HG03521 (cell line): Measurements from ENCODE around the gene SYNDIG1L.

Source experiments
- ATAC-seq: cut with Tn5 transposase; IDR thresholded peaks from one replicate; pipeline ENCODE4 v1.9.1; 2021; ENCODE audit warnings: mild to moderate bottlenecking, moderate library complexity; ENCODE audit not compliant: unreplicated experiment

The SYNDIG1L gene

GRCh38 chr14:74434294-74434693, 8.3 kb upstream of the SYNDIG1L start:
- no peak for ATAC-seq

- ATAC-seq = no peak
These were observed 4.0 kb upstream of the SYNDIG1L start for GRCh38 chr14:74429991-74430390.

GRCh38 chr14:74429221-74429691, 3.2 kb upstream of the SYNDIG1L start:
- no peak for ATAC-seq

GRCh38 chr14:74427651-74428050, 1.6 kb upstream of the SYNDIG1L start:
- no peak for ATAC-seq

- ATAC-seq = no peak
These were observed 347 bp downstream of the SYNDIG1L start for GRCh38 chr14:74425525-74426201.

GRCh38 chr14:74424606-74425005, 1.4 kb downstream of the SYNDIG1L start:
- no peak for ATAC-seq

- ATAC-seq = no peak
These were observed 2.8 kb downstream of the SYNDIG1L start for GRCh38 chr14:74423246-74423645.

- ATAC-seq = no peak
These were observed 4.0 kb downstream of the SYNDIG1L start for GRCh38 chr14:74421981-74422380.

GRCh38 chr14:74419086-74419485, 6.9 kb downstream of the SYNDIG1L start:
- no peak for ATAC-seq

GRCh38 chr14:74418031-74418430, 8.0 kb downstream of the SYNDIG1L start:
- ATAC-seq = no peak

GRCh38 chr14:74417611-74418010, 8.4 kb downstream of the SYNDIG1L start:
- ATAC-seq = no peak

- ATAC-seq = no peak
These were observed 8.8 kb downstream of the SYNDIG1L start for GRCh38 chr14:74417201-74417600.

- ATAC-seq = no peak
These were observed 10.9 kb downstream of the SYNDIG1L start for GRCh38 chr14:74415115-74415437.

GRCh38 chr14:74414403-74415114, 11.5 kb downstream of the SYNDIG1L start:
- ATAC-seq = no peak

GRCh38 chr14:74413627-74414026, 12.4 kb downstream of the SYNDIG1L start:
- ATAC-seq = no peak

GRCh38 chr14:74412753-74413152, 13.3 kb downstream of the SYNDIG1L start:
- ATAC-seq = no peak

- ATAC-seq = no peak
These were observed 14.3 kb downstream of the SYNDIG1L start for GRCh38 chr14:74411671-74412070.

- no peak for ATAC-seq
These were observed 16.6 kb downstream of the SYNDIG1L start for GRCh38 chr14:74409441-74409840.

GRCh38 chr14:74408870-74409269, 17.1 kb downstream of the SYNDIG1L start:
- no peak for ATAC-seq

- no peak for ATAC-seq
These were observed 18.2 kb downstream of the SYNDIG1L start for GRCh38 chr14:74407801-74408154.

GRCh38 chr14:74407021-74407800, 18.8 kb downstream of the SYNDIG1L start:
- no peak for ATAC-seq

- ATAC-seq = no peak
These were observed 20.3 kb downstream of the SYNDIG1L start for GRCh38 chr14:74405663-74406062.
